Measurements from ENCODE around the gene SPARCL1. TPM values are rescaled to one million over a fixed set of nuclear protein-coding genes. Genes with fewer than 3 reads are reported as not detected.
A peak's percentile ranks its signal among the peaks of the same experiment; 100 is the strongest.

Gene SPARCL1
- polyA plus RNA-seq, 5 donors, result 353 to 516 (median 475) TPM

DNA sequence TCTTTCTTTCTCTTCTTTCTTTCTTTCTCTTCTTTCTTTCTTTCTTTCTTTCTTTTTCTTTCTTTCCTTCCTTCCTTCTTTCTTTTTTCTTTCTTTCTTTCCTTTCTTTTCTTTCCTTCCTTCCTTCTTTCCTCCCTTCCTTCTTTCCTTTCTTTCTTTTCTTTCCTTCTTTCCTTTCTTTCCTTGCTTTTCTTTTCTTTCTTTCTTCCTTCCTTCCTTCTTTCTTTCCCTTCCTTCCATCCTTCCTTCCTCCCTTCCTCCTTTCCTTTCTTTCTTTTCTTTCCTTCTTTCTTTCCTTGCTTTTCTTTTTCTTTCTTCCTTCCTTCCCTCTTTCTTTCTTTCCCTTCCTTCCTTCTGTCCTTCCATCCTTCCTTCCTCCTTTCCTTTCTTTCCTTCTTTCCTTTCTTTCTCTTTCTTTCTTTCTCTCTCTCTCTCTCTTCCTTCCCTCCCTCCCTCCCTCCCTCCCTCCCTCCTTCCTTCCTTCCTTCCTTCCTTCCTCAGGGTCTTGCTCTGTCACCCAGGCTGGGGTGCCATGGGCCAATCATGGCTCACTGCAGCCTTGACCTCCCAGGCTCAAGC lies 13.6 kb upstream of the SPARCL1 start:
- no peak for DNase-seq

DNA sequence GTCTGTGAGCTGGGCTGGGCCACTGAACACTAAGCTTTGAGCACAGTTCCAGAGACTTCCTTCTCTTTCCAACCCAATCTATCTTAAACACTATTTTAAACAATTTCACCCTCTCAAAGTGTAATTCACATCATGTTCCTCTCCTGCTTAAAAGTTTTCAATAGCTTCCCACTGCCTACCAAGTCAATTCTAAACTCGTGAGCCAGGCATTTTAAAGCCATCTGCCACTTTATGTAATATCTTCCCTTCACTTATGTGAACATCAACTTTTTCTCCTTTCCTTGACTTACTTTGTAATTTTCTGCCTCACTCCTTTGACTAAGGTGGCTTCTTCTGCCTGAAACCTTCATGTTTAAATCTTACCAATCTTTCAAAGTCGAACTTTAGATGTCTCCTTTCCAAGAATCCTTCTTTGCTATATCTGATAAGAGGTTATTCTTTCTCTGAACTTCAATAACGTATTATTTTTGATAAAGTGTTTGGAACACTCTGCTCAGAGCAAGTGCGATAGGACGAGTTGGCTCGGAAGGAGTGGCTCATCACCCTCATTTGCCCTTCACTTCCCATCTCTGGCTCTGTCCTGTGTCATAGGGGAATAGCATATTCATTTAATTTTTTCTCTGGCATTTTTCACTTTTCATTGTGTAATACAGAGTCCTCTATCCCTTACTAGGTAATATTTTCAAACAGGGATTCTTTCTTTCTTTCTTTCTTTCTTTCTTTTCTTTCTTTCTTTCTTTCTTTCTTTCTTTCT lies 13.0 kb upstream of the SPARCL1 start:
- no peak for DNase-seq

DNA sequence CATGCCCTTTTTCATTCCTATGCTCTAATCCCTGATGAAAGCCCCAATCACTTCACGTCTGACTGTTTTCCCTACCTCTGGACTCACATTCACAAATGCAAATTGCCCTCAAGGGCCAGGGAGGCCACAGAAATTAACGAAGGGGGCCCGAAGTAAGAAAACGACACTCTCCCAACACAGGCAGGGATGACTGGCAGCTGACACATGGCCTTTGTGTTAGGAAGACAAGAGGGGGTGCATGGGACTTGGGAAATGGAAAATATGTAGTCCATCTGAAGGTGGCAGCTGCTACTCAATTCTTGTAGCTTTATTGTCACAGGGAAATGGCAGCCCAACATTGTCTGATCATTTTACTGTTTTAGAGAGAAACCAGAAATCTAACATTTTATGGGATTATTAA lies 12.3 kb upstream of the SPARCL1 start:
- no peak for DNase-seq

DNA sequence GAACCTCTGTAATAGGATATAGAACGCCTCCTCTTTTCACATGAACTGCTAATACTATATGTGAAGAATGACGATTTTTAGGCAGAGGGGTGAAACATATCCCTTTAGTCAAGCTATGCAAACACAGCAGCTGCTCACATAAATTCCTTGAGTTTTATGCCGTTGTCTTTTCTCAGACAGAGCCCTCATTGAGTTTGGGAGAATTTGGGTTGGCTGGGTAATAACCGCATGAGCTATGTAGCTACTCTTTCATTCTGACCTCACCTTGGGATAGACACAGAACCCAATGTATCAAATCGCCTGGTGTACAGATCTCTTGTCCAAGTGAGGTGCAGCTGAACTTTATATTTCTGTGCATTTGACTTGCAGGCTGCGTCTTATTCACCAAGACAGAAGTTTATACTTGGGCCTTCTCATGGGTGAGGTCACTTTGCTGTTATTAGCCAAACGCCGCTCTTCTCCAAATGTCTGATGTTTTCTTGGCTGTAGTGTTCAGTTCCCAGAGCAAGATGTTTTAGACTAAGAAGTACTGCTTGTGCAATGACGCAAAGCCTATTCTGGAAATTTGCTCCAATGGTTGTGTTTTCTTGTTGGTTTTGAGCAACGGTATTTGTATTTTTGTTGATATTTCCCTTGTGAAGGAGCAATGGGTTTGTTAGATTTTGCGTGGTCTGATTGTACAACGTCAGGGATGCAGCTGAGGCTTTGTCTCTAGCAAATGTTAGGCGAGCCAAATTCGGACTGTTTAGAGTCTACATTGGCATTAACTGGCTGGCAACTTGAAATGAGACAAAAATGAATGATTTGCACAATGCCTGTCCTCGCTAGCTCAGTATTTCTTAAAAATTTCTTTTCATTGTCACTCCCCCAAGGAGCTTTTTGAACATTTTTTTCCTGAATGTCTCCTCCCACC lies 11.2 kb upstream of the SPARCL1 start:
- peak in 1 of 2 donors; percentile 59 for DNase-seq

DNA sequence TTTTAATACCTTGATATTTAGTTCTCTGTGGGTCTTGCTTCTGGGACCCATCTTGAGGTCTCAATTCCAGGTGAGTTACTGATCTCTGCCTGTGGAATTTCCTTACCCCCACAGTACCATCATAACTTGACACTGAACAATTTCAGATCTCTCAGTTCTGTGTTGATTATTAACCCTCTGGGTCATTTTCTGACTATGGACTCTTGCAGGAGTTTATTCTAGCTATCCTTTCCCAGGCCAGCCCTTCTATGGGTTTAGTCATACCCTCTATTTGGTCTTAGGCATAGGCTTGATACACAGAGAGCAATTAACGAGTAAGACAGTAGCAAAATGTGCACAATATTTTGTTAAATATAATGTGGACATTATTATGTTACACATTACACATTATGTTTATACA lies 3.7 kb upstream of the SPARCL1 start:
- DNase-seq, result no peak

DNA sequence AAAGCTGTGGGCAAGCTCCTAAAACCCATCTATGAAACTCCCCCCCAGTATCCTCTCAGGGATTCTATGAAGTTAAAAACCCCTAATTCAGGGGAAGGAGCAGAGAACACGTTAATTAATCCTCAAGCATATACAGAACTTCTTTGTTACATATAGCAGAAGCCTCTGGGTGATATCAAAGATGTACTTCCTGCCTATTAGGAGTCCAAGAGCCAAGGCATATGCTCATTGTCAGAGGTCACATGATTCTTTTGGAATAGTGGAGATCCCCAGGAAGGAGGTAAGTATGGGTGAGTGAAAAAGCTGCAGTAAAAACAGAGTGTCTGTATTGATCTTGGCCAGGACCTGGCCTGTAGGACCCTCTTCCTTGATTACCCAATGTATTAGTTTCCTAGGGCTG lies 2.9 kb upstream of the SPARCL1 start:
- no peak for DNase-seq

DNA sequence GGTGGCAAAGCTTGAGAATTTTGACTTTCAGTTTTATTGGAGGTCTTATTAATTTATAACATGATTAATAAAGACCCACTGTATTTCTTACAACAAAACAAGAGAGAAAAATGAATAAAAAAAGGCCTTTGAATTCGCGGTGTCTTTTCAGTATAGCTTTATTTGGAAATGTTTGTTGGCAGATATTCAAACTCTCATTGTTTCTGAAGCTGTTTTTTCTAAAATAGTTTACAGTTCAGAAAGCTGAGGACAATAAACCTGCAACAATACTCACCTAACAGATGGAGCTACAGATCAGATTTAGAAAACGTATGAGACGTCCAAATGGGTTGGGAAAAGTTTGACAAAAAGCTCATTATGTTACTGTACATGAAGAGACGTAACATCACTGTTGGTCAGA lies 2.4 kb upstream of the SPARCL1 start:
- no peak for DNase-seq

DNA sequence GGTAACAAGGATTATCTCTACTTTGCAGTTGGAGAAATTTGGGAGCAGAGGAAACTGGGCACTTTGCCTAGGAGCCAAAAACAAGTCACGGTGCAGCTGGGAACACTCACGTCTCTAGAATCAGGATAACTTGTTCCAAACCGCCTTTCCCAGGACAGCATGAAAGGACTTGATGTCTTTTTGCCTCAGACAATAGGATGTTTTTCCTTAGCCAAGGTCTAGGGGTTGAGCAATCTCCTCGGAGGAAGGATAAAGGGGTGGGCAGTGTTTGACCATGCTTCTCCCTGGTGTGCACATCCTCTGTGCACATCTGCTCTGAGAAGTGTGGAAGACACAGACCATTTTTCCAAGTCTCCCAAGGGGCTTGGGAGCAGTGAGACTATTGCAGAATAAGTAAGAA lies 1.7 kb upstream of the SPARCL1 start:
- peak; percentile 82 to 84 for DNase-seq

DNA sequence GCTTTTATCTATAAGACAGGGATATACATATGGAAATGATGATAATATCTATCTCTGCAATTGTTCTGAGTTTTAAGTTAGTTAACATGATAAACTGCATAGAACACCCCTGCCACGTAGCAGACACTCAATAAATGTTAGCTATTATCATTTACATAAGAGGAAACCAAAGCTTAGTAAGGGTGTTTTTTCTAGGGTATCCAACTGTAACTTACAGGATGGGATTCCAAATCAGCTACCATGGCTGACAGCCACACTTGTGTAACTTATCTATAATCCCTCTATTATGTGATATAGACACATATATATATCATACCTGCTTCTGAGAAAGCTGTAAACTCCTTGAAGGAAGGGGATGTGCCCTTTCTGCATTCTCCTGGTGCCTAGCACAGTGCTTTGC lies 1.1 kb upstream of the SPARCL1 start:
- no peak for DNase-seq

DNA sequence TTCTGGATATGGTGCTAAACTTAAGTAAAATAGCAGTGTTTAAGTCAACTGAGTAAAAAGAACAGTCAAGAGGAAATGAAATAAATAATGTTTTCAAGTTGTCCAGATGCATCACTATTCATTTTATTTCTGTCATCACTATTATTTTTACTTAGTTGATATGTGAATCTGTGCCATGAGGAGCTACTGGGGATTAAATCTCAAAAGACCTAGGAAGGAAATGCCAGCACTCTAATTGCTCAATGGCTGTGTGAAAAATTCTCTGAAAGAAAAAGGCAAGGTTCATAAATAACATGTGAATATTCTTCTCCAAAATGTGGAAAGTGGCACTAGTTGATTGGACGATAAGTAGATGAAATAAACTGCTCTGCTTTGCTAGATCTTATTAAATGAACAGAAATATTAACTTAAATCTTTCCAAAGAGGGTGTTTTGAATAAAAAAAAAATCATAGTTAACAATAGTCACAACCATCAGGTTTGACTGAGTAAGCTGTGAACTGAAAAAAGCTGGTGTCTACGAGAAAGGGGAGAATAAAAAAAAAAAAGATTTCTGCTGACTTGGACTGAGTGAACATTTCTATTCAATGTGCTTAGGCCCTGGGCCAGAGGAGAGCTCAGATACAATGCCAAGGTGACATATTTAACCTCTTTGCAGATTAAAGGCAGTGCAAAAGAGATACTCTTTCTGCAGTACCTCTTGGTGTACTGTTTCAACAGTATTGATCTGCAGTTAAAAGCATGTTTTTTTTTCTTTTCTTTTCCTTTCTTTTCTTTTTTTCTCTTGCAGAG lies 1.6 kb downstream of the SPARCL1 start:
- no peak for DNase-seq

DNA sequence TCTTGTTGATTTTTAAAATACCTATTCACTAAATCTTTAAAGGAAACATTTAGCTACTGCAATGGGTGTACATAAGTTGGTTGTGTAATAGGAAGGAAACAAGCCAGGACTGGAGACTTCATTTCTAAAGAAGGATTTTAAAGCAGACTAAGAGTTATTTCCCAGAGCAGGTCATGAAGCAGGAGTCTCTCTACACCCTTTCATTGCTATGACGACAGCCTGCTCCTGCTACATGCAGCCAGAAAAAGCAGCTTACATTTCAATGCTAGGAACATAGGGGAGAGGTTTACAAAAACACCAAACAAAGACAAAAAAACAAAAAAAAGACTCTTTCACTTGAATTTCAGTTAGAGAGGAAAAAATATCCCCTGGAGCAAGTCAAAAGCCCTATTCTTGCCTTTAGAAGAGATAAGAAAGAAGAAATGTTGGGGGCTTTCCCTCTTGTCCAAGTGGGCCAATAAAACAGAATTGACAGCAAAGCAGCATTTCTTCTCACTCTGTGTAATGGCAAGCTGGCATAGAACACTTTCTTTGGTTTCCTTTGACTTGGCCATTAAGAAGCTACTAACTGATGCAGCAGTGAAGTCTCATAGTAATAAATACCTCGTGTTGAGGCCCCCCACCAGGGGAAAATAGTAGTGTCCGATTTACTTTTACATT lies 3.4 kb downstream of the SPARCL1 start:
- no peak for DNase-seq

DNA sequence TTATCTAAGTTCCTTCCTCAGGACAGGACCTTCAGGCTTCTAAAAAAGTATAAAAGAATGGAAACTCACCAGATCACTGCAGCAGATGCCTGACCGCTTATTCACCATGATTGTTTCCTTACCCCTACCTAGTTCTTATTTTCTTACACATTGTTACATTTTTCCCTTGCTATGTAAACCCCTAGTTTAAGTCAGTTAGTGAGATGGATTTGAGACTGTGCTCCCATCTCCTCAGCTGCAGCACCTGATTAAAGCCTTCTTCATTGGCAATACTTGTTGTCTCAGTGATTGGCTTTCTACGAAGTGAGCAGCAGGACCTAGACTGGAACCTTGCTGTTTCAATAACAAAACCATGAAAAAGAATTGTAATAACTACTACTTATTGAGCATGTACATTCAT lies 4.7 kb downstream of the SPARCL1 start:
- DNase-seq, result no peak

DNA sequence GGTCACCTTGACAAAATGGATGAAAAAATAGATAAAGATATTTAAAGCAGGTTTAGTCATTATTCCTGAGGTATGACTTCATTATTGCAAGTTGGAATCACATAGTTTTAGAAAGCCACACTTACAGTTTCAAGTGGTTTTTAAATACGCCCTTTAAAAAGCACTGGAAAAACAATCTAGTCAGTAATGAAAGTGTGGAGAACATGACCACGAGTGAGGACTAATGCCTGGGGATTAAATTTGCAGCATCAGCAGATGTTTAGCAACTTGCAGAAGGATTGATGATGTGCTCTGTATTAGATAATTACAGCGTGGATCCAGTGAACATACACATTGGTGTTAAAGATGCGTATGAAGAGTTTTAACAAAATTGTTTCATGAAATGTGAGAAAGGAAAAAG lies 5.9 kb downstream of the SPARCL1 start:
- no peak for DNase-seq

DNA sequence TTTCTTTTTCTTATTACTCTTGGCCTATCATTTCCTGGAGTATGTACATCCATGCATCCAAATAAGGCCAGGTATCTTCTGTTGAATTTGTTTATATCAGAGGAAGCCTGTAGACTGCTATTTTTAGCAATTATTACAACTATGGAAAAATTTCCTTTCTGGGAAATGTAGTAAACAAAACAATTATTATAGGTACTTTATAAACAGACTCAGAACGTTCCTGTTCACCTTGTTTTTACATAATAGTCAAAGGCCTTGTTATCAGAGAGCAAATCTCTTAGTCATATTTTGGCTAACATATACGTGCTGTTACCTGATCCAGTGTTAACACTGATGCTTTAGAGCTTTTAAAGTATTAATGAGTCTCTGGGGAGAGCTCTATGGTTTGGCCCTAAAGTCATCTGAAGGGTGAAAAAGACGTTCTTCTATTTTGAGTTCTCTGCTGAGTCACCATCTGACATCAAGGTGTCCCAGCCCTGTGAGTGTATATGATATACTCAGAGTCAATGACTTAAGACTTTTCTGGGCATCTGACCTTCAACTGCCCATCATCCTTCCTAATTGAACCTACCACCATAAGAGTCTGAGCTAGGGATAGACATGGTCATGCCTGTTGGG lies 7.3 kb downstream of the SPARCL1 start:
- DNase-seq, result no peak

DNA sequence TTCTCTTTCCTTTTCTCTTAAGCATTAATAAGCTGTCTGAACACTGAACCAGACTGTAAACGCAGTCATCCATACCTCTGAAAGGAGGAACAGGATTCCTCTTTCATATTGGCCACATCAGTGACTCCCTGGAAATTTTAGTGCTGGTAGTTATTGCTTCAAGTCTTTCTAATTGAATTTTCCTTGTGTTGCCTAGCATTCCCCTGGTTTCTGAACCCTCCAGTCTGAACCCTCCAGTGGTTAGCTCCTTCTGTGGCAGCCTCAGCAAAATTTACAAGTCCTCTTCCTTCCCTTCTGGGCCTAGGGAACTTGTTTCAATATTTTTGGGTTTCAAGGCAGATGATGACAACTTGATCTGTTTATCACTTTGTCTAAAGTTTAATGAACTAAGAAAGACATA lies 7.9 kb downstream of the SPARCL1 start:
- DNase-seq, result no peak

DNA sequence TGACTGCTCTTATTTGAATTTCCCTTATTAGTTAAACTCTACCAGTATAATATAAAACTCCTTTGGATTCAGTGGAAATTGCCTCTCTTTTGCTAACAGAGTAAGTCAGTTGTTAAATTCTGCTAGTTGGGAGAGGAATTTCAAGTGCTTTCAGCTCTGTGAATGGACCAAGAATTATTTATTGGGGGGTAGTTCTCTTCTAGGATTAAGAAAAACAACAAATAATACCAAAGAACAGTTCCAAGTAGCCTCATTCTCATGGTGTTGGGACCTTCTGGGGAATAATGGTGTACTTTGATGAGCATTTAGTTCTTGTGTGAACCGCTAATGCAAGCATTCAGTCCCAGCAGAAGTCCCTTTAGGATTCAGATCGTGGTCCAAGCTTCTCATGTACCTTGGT lies 11.6 kb downstream of the SPARCL1 start:
- no peak for DNase-seq

DNA sequence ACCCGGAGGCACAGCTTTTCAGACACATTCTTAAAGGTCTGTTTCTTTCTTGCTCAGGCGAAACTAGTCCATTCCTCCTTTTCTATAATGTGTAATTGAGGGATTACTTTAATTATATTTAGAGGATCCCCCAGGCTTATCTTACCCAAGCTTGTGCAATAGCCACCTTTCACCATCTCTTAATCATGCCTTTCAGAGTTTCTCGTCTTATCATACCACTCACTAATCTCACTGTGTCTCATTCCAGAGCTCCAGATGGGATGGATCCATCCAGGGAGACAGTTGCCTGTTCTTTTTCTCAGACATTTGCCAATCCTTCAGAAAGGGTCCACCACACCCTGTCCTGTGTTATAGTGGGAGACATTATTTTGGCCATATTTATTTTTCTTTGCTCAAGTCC lies 12.5 kb downstream of the SPARCL1 start:
- DNase-seq, result no peak

DNA sequence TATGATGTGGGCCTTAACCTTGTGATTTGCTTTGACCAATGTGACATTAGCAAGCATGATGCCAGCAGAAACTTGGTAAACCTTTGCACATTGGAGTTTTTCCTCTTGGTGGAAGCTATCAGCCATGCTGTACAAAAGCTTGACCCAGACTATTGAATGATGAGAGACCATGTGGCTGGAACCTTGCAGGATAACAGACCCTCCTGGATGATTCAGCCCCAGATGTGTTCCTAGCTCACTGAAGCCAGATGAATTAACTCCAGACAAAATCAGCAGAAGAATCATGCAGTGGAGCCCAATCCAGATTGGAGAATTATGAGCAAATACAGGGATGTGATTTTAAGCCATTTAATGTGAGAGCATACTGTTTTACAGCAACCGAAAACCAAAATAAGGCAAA lies 16.8 kb downstream of the SPARCL1 start:
- DNase-seq, result no peak

DNA sequence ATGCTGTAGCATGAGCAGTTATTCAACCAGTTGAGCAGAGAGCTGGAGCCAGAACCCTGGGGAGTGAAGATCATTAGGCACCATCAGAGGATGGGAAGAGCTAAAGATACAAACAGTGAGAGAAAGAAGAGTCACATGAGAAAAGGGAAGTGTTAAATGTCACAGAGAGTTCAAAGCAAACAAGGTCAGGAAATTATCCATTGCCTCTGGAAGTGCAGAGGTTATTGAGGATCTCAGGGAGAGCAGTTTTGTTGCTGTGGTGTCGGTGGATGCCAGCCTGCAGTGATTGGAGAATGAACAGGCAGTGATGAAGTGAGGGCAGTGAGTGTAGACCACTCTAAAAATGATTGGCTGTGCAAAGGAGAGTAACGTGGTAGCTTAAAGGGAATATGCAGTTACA lies 17.7 kb downstream of the SPARCL1 start:
- DNase-seq, result no peak

DNA sequence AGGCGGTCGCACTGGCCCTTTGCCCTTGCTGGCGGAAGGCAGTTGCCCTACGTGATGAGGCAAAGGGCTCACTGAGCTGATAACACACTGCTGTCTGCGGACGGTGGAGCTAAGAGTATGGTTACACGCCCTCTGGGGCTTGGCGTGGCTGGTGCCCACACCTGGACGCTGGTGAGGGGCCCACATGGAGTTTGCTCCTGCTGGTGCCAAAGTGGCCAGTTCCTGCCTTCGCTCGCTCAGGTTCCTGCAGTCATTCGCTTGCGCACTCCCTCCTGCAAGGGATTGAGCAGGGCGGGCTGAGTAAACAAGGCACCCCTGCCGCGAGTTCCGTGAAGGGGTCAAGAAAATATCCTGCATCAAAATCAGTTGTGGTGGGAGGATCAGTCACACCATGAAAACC lies 18.4 kb downstream of the SPARCL1 start:
- no peak for DNase-seq

Data from right lung (tissue), 5 donors.